GM19372 (cell line): ENCODE results near the gene KRTAP9-8.
"Not testable (repeated sequence)": the region's sequence is repeated elsewhere in the genome, so short reads cannot be mapped to it uniquely, and the experiment has no call there.

Experiments used
- ATAC-seq: cut with Tn5 transposase; IDR thresholded peaks from one replicate; pipeline ENCODE4 v1.9.1; 2021; ENCODE audit warnings: mild to moderate bottlenecking, low read depth, moderate library complexity; ENCODE audit not compliant: unreplicated experiment

The KRTAP9-8 gene

GRCh38 chr17:41254861-41255260 is 17.1 kb downstream of the KRTAP9-8 start:
- no peak for ATAC-seq

GRCh38 chr17:41255381-41256290 is 17.8 kb downstream of the KRTAP9-8 start, which contains the start of gene KRTAP9-9:
KRTAP9-9 (plus strand) TSS chr17:41255384.
- not testable (repeated sequence) for ATAC-seq

GRCh38 chr17:41256291-41256685 is 18.5 kb downstream of the KRTAP9-8 start:
- ATAC-seq: no peak

- ATAC-seq: no peak
Observed at GRCh38 chr17:41258406-41258805, 20.6 kb downstream of the KRTAP9-8 start.

GRCh38 chr17:41263212-41263611 is 25.4 kb downstream of the KRTAP9-8 start:
- ATAC-seq: no peak

- no peak for ATAC-seq
Observed at GRCh38 chr17:41264599-41264998, 26.8 kb downstream of the KRTAP9-8 start.

GRCh38 chr17:41265078-41265477 is 27.3 kb downstream of the KRTAP9-8 start, which contains the start of gene KRTAP9-6:
KRTAP9-6 (plus strand) TSS chr17:41265378; CDS start chr17:41265378, 0 bp downstream.
- ATAC-seq: no peak

- ATAC-seq: no peak
Observed at GRCh38 chr17:41267711-41268110, 29.9 kb downstream of the KRTAP9-8 start.

GRCh38 chr17:41271323-41271722 is 33.5 kb downstream of the KRTAP9-8 start:
- not testable (repeated sequence) for ATAC-seq

GRCh38 chr17:41271858-41272257 is 34.1 kb downstream of the KRTAP9-8 start:
- ATAC-seq: no peak

- not testable (repeated sequence) for ATAC-seq
Observed at GRCh38 chr17:41275648-41276190, 37.9 kb downstream of the KRTAP9-8 start, which contains the start of gene KRTAP9-7. KRTAP9-7 (plus strand) TSS chr17:41275698; CDS start chr17:41275698, 0 bp downstream.

- ATAC-seq: no peak
Observed at GRCh38 chr17:41278176-41278955, 40.6 kb downstream of the KRTAP9-8 start.

GRCh38 chr17:41284043-41284442 is 46.2 kb downstream of the KRTAP9-8 start:
- ATAC-seq: no peak

- no peak for ATAC-seq
Observed at GRCh38 chr17:41284546-41284945, 46.7 kb downstream of the KRTAP9-8 start.

GRCh38 chr17:41287050-41287449 is 49.3 kb downstream of the KRTAP9-8 start:
- no peak for ATAC-seq
